ENCODE measurements around the gene ZNF146. TPM values are rescaled to one million over a fixed set of nuclear protein-coding genes. Genes with fewer than 3 reads are reported as not detected.
A peak's percentile ranks its signal among the peaks of the same experiment; 100 is the strongest.
"Not testable (repeated sequence)": the region's sequence is repeated elsewhere in the genome, so short reads cannot be mapped to it uniquely, and the experiment has no call there.

ZNF146 gene
- polyA plus RNA-seq (2013, experiment 1 of 4) = 140 TPM
- polyA plus RNA-seq (2013, experiment 2 of 4) = 132 TPM
- polyA plus RNA-seq (2013, experiment 3 of 4) = 110 TPM
- polyA plus RNA-seq (2013, experiment 4 of 4) = 118 TPM

GRCh38 chr19:36214386-36215275 is at the start of gene ZNF146, which contains the start of gene ZNF565:
TSS of gene ZNF146 (plus strand) at chr19:36215106. CDS start at chr19:36236441, 21,335 bp downstream.
TSS of gene ZNF565 (minus strand) at chr19:36214665. CDS start at chr19:36201985, 12,680 bp downstream.
- Histone ChIP-seq H3K27ac (ENCODE audit: insufficient read depth, low read depth, low read length, poor library complexity, severe bottlenecking) (peak within 1 kb of the TSS; percentile 95), H3K4me1 (ENCODE audit: control insufficient read depth, insufficient read depth, low read length) (peaks cover 5% of the 10 kb centered on the region), H3K27me3 (ENCODE audit: control insufficient read depth, insufficient read depth, low read length, poor library complexity, severe bottlenecking) (no peaks in the 10 kb centered on the region), H3K4me3 (ENCODE audit: insufficient read depth, low read depth, low read length) (peak within 1 kb of the TSS; percentile 95), H3K36me3 (ENCODE audit: control insufficient read depth, insufficient read depth, low read length) (peaks cover 3% of the 10 kb centered on the region), H3K9me3 (ENCODE audit: control insufficient read depth, low read length) (no peaks in the 10 kb centered on the region)
- WGBS, 2 experiments = 0% methylated on average over 73 of the region's 73 CpGs

GRCh38 chr19:36169084-36169760 is 45.7 kb upstream of the ZNF146 start:
- no peaks in the 10 kb centered on the region for H3K4me1 ChIP-seq (ENCODE audit: control insufficient read depth, insufficient read depth, low read length)
- H3K27me3 ChIP-seq (ENCODE audit: control insufficient read depth, insufficient read depth, low read length, poor library complexity, severe bottlenecking) = no peaks in the 10 kb centered on the region
- H3K36me3 ChIP-seq (ENCODE audit: control insufficient read depth, insufficient read depth, low read length) = no peaks in the 10 kb centered on the region
- 86 to 93% methylated on average over 9 of the region's 9 CpGs for WGBS, 2 experiments
- H3K9me3 ChIP-seq (ENCODE audit: control insufficient read depth, low read length) = no peaks in the 10 kb centered on the region
- H3K4me3 ChIP-seq (ENCODE audit: insufficient read depth, low read depth, low read length) = no peak overlapping the region
- H3K27ac ChIP-seq (ENCODE audit: insufficient read depth, low read depth, low read length, poor library complexity, severe bottlenecking) = peak overlapping the region; percentile 1

GRCh38 chr19:36172852-36173251 is 42.1 kb upstream of the ZNF146 start:
- H3K27me3 ChIP-seq (ENCODE audit: control insufficient read depth, insufficient read depth, low read length, poor library complexity, severe bottlenecking) = no peaks in the 10 kb centered on the region
- no peaks in the 10 kb centered on the region for H3K9me3 ChIP-seq (ENCODE audit: control insufficient read depth, low read length)
- H3K27ac ChIP-seq (ENCODE audit: insufficient read depth, low read depth, low read length, poor library complexity, severe bottlenecking) = no peak overlapping the region
- 89 to 94% methylated on average over 5 of the region's 5 CpGs for WGBS, 2 experiments
- no peak overlapping the region for H3K4me3 ChIP-seq (ENCODE audit: insufficient read depth, low read depth, low read length)
- H3K36me3 ChIP-seq (ENCODE audit: control insufficient read depth, insufficient read depth, low read length) = no peaks in the 10 kb centered on the region
- H3K4me1 ChIP-seq (ENCODE audit: control insufficient read depth, insufficient read depth, low read length) = no peaks in the 10 kb centered on the region

GRCh38 chr19:36173846-36174245 is 41.1 kb upstream of the ZNF146 start:
- 86 to 92% methylated on average over 8 of the region's 8 CpGs for WGBS, 2 experiments
- not testable (repeated sequence) for H3K4me1 ChIP-seq (ENCODE audit: control insufficient read depth, insufficient read depth, low read length); H3K9me3 ChIP-seq (ENCODE audit: control insufficient read depth, low read length); H3K27me3 ChIP-seq (ENCODE audit: control insufficient read depth, insufficient read depth, low read length, poor library complexity, severe bottlenecking); H3K36me3 ChIP-seq (ENCODE audit: control insufficient read depth, insufficient read depth, low read length); H3K4me3 ChIP-seq (ENCODE audit: insufficient read depth, low read depth, low read length); H3K27ac ChIP-seq (ENCODE audit: insufficient read depth, low read depth, low read length, poor library complexity, severe bottlenecking)

- WGBS, 2 experiments = 62 to 70% methylated on average over 2 of the region's 2 CpGs
- H3K9me3 ChIP-seq (ENCODE audit: control insufficient read depth, low read length); H3K4me3 ChIP-seq (ENCODE audit: insufficient read depth, low read depth, low read length); H3K27ac ChIP-seq (ENCODE audit: insufficient read depth, low read depth, low read length, poor library complexity, severe bottlenecking); H3K36me3 ChIP-seq (ENCODE audit: control insufficient read depth, insufficient read depth, low read length); H3K27me3 ChIP-seq (ENCODE audit: control insufficient read depth, insufficient read depth, low read length, poor library complexity, severe bottlenecking); H3K4me1 ChIP-seq (ENCODE audit: control insufficient read depth, insufficient read depth, low read length): not testable (repeated sequence)
Observed at GRCh38 chr19:36179077-36179476, 35.8 kb upstream of the ZNF146 start.

- H3K27ac ChIP-seq (ENCODE audit: insufficient read depth, low read depth, low read length, poor library complexity, severe bottlenecking) = peak overlapping the region; percentile 59
Observed at GRCh38 chr19:36182612-36183244, 32.2 kb upstream of the ZNF146 start.

GRCh38 chr19:36183245-36183628 is 31.7 kb upstream of the ZNF146 start:
- Histone ChIP-seq H3K27me3 (ENCODE audit: control insufficient read depth, insufficient read depth, low read length, poor library complexity, severe bottlenecking) (no peaks in the 10 kb centered on the region), H3K36me3 (ENCODE audit: control insufficient read depth, insufficient read depth, low read length) (no peaks in the 10 kb centered on the region), H3K27ac (ENCODE audit: insufficient read depth, low read depth, low read length, poor library complexity, severe bottlenecking) (peak overlapping the region; percentile 59), H3K9me3 (ENCODE audit: control insufficient read depth, low read length) (no peaks in the 10 kb centered on the region), H3K4me1 (ENCODE audit: control insufficient read depth, insufficient read depth, low read length) (no peaks in the 10 kb centered on the region), H3K4me3 (ENCODE audit: insufficient read depth, low read depth, low read length) (no peak overlapping the region)
- WGBS, 2 experiments = 89 to 90% methylated on average over 10 of the region's 10 CpGs

More at GRCh38 chr19:36182612-36183244, 32.2 kb upstream of the ZNF146 start:
- Histone ChIP-seq H3K4me1 (ENCODE audit: control insufficient read depth, insufficient read depth, low read length) (no peaks in the 10 kb centered on the region), H3K9me3 (ENCODE audit: control insufficient read depth, low read length) (no peaks in the 10 kb centered on the region), H3K4me3 (ENCODE audit: insufficient read depth, low read depth, low read length) (no peak overlapping the region), H3K36me3 (ENCODE audit: control insufficient read depth, insufficient read depth, low read length) (no peaks in the 10 kb centered on the region), H3K27me3 (ENCODE audit: control insufficient read depth, insufficient read depth, low read length, poor library complexity, severe bottlenecking) (no peaks in the 10 kb centered on the region)
- whole genome bisulfite sequencing, 2 experiments = 84 to 85% methylated on average over 17 of the region's 17 CpGs

GRCh38 chr19:36186722-36187121 is 28.2 kb upstream of the ZNF146 start:
- not testable (repeated sequence) for H3K9me3 ChIP-seq (ENCODE audit: control insufficient read depth, low read length); H3K4me3 ChIP-seq (ENCODE audit: insufficient read depth, low read depth, low read length); H3K27ac ChIP-seq (ENCODE audit: insufficient read depth, low read depth, low read length, poor library complexity, severe bottlenecking); H3K27me3 ChIP-seq (ENCODE audit: control insufficient read depth, insufficient read depth, low read length, poor library complexity, severe bottlenecking); H3K36me3 ChIP-seq (ENCODE audit: control insufficient read depth, insufficient read depth, low read length); H3K4me1 ChIP-seq (ENCODE audit: control insufficient read depth, insufficient read depth, low read length)
- WGBS, 2 experiments = 91 to 92% methylated on average over 5 of the region's 5 CpGs

- no peak overlapping the region for H3K27ac ChIP-seq (ENCODE audit: insufficient read depth, low read depth, low read length, poor library complexity, severe bottlenecking)
- no peaks in the 10 kb centered on the region for H3K36me3 ChIP-seq (ENCODE audit: control insufficient read depth, insufficient read depth, low read length)
- 82 to 90% methylated on average over 2 of the region's 2 CpGs for WGBS, 2 experiments
- H3K4me3 ChIP-seq (ENCODE audit: insufficient read depth, low read depth, low read length) = no peak overlapping the region
- no peaks in the 10 kb centered on the region for H3K27me3 ChIP-seq (ENCODE audit: control insufficient read depth, insufficient read depth, low read length, poor library complexity, severe bottlenecking)
- H3K4me1 ChIP-seq (ENCODE audit: control insufficient read depth, insufficient read depth, low read length) = no peaks in the 10 kb centered on the region
- H3K9me3 ChIP-seq (ENCODE audit: control insufficient read depth, low read length) = no peaks in the 10 kb centered on the region
Observed at GRCh38 chr19:36196249-36196648, 18.7 kb upstream of the ZNF146 start.

GRCh38 chr19:36198119-36198518 is 16.8 kb upstream of the ZNF146 start:
- Histone ChIP-seq H3K36me3 (ENCODE audit: control insufficient read depth, insufficient read depth, low read length) (no peaks in the 10 kb centered on the region), H3K9me3 (ENCODE audit: control insufficient read depth, low read length) (no peaks in the 10 kb centered on the region), H3K27me3 (ENCODE audit: control insufficient read depth, insufficient read depth, low read length, poor library complexity, severe bottlenecking) (no peaks in the 10 kb centered on the region), H3K27ac (ENCODE audit: insufficient read depth, low read depth, low read length, poor library complexity, severe bottlenecking) (no peak overlapping the region), H3K4me3 (ENCODE audit: insufficient read depth, low read depth, low read length) (no peak overlapping the region), H3K4me1 (ENCODE audit: control insufficient read depth, insufficient read depth, low read length) (no peaks in the 10 kb centered on the region)
- WGBS, 2 experiments = 91% methylated on average over 2 of the region's 2 CpGs
